GM19463 (cell line): ENCODE results near the gene BCL2L13.
A peak's percentile ranks its signal among the peaks of the same experiment; 100 is the strongest.
"Not testable (repeated sequence)": the region's sequence is repeated elsewhere in the genome, so short reads cannot be mapped to it uniquely, and the experiment has no call there.

ENCODE experiments used
- ATAC-seq: cut with Tn5 transposase; IDR thresholded peaks from one replicate; pipeline ENCODE4 v1.9.1; 2021; ENCODE audit warnings: mild to moderate bottlenecking, moderate library complexity; ENCODE audit not compliant: unreplicated experiment

BCL2L13 gene

DNA sequence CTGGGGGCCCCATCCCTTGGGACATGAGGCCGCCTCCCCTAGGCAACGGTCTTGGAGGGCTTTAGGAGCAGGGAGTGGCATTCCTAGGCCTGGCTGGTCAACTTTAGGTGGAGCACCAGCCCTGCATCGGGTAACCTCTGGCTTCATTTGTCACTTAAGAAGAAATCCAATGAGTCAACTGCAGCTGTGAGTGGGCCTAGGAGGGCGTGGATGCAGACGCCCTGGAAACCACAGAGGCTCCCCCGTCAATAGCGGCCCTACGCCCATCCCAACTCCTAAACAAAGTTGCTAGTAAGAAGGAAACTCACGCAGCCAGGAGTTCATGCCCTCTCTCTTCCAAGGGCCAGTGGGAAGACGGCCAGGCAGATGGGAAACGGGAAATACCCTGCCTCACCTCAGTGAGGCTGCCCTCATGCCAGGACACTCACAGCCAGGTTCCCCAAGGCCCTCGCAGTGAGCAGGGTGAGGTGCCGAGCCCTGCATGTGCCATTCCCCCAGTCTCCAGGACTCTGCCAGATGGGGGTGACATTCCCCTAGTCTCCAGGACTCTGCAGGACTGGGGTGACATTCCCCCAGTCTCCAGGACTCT lies 114.9 kb downstream of the BCL2L13 start:
- no peak for ATAC-seq

GRCh38 chr22:17754233-17754925 lies 115.8 kb downstream of the BCL2L13 start:
- ATAC-seq, result no peak

GRCh38 chr22:17761138-17761488 lies 122.6 kb downstream of the BCL2L13 start:
- ATAC-seq, result no peak

- ATAC-seq, result not testable (repeated sequence)
These were observed 124.9 kb downstream of the BCL2L13 start for GRCh38 chr22:17763442-17763841.

DNA sequence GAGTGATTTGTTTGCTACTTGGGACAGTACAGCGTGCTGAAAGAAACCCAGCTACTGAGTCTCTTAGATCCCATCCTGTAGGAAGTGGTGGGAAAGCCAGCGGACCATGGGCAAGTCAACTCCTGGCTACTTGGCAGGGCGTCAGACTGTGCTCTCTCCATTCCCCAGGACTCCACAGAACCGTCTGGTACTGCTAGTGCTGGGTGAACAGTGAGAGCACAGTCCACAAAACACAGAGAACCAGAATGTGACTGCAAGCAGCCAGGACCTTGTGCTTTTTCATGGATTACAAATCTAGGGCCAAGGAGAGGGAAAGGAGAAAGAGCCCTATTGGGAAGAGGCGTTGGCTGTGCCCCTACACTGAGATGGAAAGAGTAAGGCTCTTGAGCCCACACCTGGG lies 125.5 kb downstream of the BCL2L13 start:
- no peak for ATAC-seq

- ATAC-seq, result not testable (repeated sequence)
These were observed 126.3 kb downstream of the BCL2L13 start for GRCh38 chr22:17764852-17765251.

GRCh38 chr22:17767233-17768065 lies 128.9 kb downstream of the BCL2L13 start:
- ATAC-seq, result peak; percentile 91

DNA sequence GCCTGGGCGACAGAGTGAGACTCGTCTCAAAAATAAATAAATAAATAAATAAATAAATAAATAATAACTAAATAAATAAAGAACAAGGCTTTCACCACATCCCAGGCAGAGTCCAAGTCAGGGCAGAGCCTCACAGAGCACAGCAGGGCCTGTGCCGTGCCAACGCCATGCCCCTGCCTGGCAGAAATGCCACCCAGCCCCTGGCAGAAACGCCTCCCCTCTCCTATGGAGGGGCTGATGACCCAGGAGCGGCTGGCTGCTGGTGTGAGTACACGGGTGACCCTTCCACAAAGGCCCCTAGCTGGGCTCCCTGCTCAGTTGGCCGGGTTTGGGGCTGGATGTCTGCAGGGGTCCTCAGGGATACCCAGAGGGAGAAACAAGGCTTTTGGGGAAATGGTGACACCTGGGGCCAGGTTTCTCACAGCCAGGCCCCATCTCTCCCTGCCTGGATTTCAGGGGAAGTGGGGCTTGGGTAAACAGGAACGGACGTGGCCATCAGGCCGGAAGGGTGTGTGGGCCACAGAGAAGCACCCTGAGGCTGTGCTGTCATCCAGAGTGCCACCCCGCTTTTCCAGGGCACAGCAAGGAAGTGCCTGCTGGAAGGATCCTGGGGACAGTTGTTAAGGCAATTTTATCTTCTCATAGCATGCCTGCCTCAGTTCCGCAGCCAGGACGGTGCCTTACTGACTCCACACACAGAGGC lies 130.6 kb downstream of the BCL2L13 start:
- no peak for ATAC-seq

DNA sequence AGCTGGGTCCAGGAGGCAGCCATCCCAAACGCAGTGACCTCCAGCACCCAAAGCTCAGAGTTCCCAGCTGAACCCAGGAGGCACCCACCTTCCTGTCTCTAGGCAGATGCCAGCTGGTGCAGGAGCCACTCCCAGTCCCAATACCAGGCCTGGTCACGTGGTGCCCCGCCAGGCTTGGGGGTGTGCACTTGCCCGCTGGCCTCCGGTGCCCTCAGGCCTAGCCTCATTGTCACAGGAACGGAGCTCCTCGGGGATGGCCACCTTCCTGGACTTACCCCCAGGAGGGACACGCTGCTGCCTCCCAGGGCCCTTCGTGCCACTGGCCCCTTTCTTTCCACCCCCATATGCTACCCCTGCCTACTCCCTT lies 131.1 kb downstream of the BCL2L13 start:
- ATAC-seq, result no peak

GRCh38 chr22:17770180-17771077 lies 131.9 kb downstream of the BCL2L13 start:
- no peak for ATAC-seq

DNA sequence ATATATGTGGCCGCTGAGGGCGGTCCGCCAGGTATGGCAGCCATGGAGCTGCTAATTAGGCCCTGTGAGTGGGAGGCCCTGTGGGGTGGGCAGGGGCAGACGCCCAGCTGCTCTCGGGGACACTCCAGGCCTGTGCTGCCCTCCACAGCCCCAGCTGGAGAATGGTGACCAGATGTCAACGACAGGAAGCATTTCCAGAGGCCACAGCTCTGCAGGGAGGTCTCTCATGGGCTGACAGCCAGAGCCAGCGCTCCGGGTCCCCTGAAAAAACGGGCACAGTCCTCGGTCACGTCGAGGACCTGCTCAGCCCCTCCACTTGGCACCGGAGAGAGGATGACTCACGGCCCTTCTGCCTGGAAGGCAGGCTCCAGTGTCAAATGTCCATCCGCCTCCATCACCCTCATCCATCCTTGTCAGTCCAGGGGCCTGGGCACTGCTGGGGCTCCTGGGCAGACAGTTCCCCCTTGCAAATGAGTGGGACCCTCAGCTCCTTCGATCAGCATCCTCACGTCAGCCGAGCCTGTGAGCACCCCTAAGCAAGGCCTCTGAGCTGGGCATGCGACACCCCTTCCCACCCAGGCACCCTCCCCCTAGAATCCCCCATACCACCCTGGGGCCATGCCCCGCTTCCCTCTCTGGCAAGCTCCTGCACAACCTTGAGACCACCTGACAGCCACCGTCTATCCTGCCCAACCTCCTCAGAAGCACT lies 133.8 kb downstream of the BCL2L13 start:
- ATAC-seq, result no peak

- no peak for ATAC-seq
These were observed 134.5 kb downstream of the BCL2L13 start for GRCh38 chr22:17772958-17773605.

DNA sequence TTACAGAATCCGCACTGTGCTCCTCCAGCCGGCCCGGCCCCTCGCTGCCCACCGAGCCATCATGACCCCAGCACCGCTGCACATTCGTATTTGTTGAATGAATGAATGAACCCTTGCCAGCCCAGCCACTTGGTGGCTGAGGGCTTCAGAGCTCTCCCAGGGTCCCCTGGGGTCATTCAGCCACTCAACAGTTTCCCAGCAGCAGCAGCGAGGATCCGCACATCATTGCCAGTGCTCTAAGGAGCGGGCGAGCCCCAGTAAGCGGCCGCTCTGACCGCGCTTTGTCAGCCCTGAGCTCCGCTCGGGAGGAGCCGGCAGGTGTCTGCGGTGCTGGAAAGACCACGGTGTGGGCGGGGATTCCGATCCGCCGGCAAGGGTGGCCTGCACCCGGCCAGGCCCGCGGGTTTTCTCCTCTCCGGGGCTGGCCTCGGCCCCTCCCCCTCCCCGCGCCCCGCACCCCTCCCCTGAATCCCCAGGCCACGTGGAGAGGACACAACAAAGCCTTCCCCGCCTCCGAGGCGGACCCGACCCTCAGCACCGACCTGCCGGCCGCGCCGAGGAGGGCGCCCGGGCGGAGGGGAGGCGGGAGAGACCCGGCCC lies 135.1 kb downstream of the BCL2L13 start:
- ATAC-seq, result peak; percentile 47

- peak; percentile 29 for ATAC-seq
These were observed 135.8 kb downstream of the BCL2L13 start, which contains the start of gene BID for GRCh38 chr22:17774206-17774925. Gene BID (minus strand): TSS chr22:17774469. CDS start chr22:17750116, 24,353 bp downstream.

- no peak for ATAC-seq
These were observed 136.5 kb downstream of the BCL2L13 start for GRCh38 chr22:17774926-17775685.

DNA sequence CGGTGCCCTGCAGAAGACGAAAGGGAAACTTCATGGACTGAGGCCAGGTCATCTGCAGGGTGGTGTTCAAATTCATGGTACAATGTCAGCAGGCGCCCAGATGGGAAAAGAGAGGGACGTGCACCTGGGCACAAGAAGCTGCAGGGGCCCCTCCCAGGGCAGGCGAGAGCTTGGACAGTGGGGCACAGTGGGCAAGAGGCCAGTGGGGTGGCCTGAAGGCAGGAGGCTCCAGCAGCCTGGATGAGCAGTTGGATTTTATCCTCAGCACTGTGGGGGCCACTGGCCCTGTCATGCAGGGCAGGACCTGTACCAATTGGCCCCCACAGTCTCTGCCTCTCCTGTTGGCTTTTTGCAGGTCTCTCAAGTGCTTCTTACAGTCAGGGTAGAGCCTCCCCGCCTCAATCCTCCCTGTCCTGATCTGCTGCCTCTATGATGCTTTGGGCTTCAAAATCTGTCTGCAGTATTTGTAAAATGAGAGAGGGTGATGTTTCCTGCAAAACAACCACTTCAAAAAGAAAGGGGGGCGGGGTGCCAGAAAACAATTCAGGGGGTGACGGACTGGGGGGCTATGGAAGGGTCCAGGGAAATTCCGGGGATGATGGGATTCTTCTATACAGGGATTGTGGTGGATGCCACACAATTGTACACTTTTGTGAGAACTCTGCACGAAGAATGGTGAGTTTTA lies 137.4 kb downstream of the BCL2L13 start:
- no peak for ATAC-seq
